ENCODE measurements around the gene CCDC78. TPM values are rescaled to one million over a fixed set of nuclear protein-coding genes. Genes with fewer than 3 reads are reported as not detected.
"Not testable (repeated sequence)": the region's sequence is repeated elsewhere in the genome, so short reads cannot be mapped to it uniquely, and the experiment has no call there.

Gene CCDC78
- total RNA-seq, 1 donor, result 2.2 TPM

DNA sequence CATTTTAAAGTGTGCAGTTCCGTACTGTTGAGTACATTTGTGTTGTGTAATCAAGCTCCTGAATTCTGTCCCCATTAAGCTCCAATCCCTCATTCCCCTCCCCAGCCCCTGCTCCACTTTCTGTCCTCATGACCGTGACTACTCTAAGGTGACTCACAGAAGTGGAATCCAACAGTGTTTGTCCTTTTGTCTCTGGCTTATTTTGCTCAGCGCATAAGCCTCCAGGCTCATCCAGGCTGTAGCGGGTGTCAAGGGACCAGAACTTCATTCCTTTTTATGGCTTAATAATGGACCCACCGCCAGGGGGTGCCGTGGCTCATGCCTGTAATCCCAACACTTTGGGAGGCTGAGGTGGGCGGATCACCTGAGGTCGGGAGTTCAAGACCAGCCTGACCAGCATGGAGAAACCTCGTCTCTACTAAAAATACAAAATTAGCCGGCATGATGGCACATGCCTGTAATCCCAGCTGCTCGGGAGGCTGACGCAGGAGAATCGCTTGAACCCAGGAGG lies 13.4 kb downstream of the CCDC78 start:
- H3K36me3 ChIP-seq (ENCODE audit: insufficient read depth, low read length); H3K27ac ChIP-seq (ENCODE audit: low read depth, low read length); H2AFZ ChIP-seq (ENCODE audit: low read length); H3K4me3 ChIP-seq (ENCODE audit: insufficient read depth, low read length); H3K79me2 ChIP-seq (ENCODE audit: insufficient read depth, low read length); H3K9me3 ChIP-seq (ENCODE audit: low read depth, low read length); H4K20me1 ChIP-seq (ENCODE audit: insufficient read depth, low read length): not testable (repeated sequence)
- peaks cover 18% of the 10 kb centered on the region for H3K4me1 ChIP-seq (ENCODE audit: insufficient read depth, low read length)
- TF ChIP-seq, protein P1, sequence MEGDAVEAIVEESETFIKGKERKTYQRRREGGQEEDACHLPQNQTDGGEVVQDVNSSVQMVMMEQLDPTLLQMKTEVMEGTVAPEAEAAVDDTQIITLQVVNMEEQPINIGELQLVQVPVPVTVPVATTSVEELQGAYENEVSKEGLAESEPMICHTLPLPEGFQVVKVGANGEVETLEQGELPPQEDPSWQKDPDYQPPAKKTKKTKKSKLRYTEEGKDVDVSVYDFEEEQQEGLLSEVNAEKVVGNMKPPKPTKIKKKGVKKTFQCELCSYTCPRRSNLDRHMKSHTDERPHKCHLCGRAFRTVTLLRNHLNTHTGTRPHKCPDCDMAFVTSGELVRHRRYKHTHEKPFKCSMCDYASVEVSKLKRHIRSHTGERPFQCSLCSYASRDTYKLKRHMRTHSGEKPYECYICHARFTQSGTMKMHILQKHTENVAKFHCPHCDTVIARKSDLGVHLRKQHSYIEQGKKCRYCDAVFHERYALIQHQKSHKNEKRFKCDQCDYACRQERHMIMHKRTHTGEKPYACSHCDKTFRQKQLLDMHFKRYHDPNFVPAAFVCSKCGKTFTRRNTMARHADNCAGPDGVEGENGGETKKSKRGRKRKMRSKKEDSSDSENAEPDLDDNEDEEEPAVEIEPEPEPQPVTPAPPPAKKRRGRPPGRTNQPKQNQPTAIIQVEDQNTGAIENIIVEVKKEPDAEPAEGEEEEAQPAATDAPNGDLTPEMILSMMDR (IDR thresholded peaks at IDR 0.05; ENCODE audit: extremely low read depth, low read depth, low read length), result peak; percentile 56
- DNase-seq (ENCODE audit: insufficient read length, low spot score, missing footprints), result peak; percentile 98
- H3K4me2 ChIP-seq (ENCODE audit: insufficient read depth, low read length), result peak overlapping the region; percentile 3
- peaks cover 24% of the 10 kb centered on the region for H3K27me3 ChIP-seq (ENCODE audit: insufficient read depth, low read length)

DNA sequence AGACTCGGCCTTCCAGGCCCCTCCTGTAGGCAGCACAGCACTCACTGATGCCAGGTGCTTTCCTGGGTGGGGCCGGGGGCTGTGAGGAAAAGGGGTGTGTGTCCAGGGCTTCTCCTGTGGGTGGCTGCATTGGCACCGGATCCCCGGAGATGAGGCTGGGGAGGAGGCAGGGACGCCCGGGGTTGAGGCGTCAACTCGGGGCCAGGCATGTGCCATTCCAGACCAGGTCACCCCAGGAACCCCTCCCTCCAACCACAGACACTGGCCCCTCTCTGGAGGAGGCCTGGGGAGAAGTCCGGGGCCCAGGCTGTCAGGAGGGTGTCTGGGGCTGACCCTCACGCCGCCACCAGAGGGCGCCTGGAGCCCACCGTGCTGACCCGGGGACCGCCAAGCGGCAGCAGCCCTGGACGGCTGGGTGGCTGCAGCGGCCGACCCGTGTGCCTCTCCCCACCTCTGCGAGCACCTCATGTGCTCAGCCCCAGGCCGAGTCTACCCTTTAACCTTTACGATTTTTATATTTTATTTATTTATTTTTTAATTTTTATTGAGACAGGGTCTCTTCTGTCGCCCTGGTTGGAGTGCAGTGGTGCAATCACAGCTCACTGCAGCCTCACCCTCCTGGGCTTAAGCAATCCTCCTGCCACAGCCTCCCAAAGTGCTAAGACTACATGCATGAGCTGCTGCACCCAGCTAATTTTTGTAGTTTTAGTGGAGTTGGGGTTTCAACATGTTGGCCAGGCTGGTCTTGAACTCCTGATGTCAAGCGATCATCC lies 14.5 kb downstream of the CCDC78 start:
- TF ChIP-seq, protein P1 (IDR thresholded peaks at IDR 0.05; ENCODE audit: extremely low read depth, low read depth, low read length), result peak; percentile 82
- DNase-seq (ENCODE audit: insufficient read length, low spot score, missing footprints), result peak; percentile 100
- Histone ChIP-seq H3K4me1 (ENCODE audit: insufficient read depth, low read length) (peaks cover 18% of the 10 kb centered on the region), H3K36me3 (ENCODE audit: insufficient read depth, low read length) (no peaks in the 10 kb centered on the region), H3K4me3 (ENCODE audit: insufficient read depth, low read length) (no peak overlapping the region), H3K9me3 (ENCODE audit: low read depth, low read length) (no peaks in the 10 kb centered on the region), H2AFZ (ENCODE audit: low read length) (no peak overlapping the region), H3K27ac (ENCODE audit: low read depth, low read length) (no peak overlapping the region), H3K79me2 (ENCODE audit: insufficient read depth, low read length) (peaks cover 6% of the 10 kb centered on the region), H3K4me2 (ENCODE audit: insufficient read depth, low read length) (no peak overlapping the region), H4K20me1 (ENCODE audit: insufficient read depth, low read length) (peaks cover 9% of the 10 kb centered on the region), H3K27me3 (ENCODE audit: insufficient read depth, low read length) (peaks cover 31% of the 10 kb centered on the region)

DNA sequence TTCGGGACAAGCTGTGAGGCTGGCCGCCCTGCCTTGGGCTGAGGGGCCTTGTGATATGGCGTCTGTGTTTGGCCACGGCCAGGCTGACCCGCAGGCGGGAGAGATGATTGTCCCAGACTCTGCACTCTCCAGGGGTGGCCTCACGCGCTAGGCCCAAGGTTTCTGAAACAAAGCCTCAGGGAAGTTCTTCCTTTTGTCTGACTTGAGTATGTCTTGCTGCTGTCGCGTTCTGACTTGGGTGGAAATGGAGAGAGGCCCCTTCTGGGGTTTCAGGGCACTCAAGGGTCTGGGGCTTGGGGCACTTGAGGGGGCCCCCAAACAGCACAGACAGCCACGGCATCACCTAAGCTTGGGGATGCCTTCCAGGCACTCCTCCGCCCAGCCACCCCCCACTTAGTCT lies 15.2 kb downstream of the CCDC78 start:
- H4K20me1 ChIP-seq (ENCODE audit: insufficient read depth, low read length), result peaks cover 4% of the 10 kb centered on the region
- TF ChIP-seq, protein P1 (IDR thresholded peaks at IDR 0.05; ENCODE audit: extremely low read depth, low read depth, low read length), result no peak
- no peaks in the 10 kb centered on the region for H3K79me2 ChIP-seq (ENCODE audit: insufficient read depth, low read length)
- no peak overlapping the region for H2AFZ ChIP-seq (ENCODE audit: low read length)
- H3K36me3 ChIP-seq (ENCODE audit: insufficient read depth, low read length), result no peaks in the 10 kb centered on the region
- peaks cover 36% of the 10 kb centered on the region for H3K27me3 ChIP-seq (ENCODE audit: insufficient read depth, low read length)
- H3K4me2 ChIP-seq (ENCODE audit: insufficient read depth, low read length), result no peak overlapping the region
- H3K4me1 ChIP-seq (ENCODE audit: insufficient read depth, low read length), result peaks cover 13% of the 10 kb centered on the region
- no peak overlapping the region for H3K4me3 ChIP-seq (ENCODE audit: insufficient read depth, low read length)
- no peaks in the 10 kb centered on the region for H3K9me3 ChIP-seq (ENCODE audit: low read depth, low read length)
- no peak overlapping the region for H3K27ac ChIP-seq (ENCODE audit: low read depth, low read length)
- no peak for DNase-seq (ENCODE audit: insufficient read length, low spot score, missing footprints)

DNA sequence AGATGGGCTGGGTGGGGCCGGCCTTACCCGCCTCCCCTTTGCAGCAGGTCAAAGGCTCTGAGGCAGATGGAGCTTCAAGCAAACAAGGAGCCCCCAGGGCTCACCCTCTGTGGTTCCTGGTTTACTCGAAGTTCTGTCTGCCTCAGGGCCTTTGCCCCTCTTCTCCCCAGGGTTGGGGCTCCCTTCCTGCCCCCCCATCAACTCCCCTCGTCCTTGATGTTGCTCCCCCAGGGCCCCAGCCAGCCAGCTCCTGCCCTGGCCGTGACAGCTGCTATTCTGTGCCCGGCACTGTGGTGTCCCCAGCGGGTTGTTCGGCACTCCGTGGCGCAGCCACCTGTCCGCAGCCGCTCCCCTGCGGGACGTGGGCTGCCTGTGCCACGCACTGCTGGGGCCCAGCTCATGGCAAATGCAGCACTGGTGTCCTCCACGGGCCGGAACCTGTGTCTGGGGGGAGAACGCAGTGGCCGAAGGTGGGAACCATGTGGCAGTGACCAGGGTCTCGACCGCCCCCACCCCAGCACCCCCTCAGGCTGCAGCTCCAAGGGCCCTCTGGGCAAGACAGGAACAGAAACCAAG lies 15.7 kb downstream of the CCDC78 start:
- H2AFZ ChIP-seq (ENCODE audit: low read length), result no peak overlapping the region
- H3K4me3 ChIP-seq (ENCODE audit: insufficient read depth, low read length), result no peak overlapping the region
- no peak overlapping the region for H3K4me2 ChIP-seq (ENCODE audit: insufficient read depth, low read length)
- H3K9me3 ChIP-seq (ENCODE audit: low read depth, low read length), result no peaks in the 10 kb centered on the region
- no peaks in the 10 kb centered on the region for H3K79me2 ChIP-seq (ENCODE audit: insufficient read depth, low read length)
- no peaks in the 10 kb centered on the region for H3K36me3 ChIP-seq (ENCODE audit: insufficient read depth, low read length)
- TF ChIP-seq, protein P1 (IDR thresholded peaks at IDR 0.05; ENCODE audit: extremely low read depth, low read depth, low read length), result no peak
- no peak for DNase-seq (ENCODE audit: insufficient read length, low spot score, missing footprints)
- H3K27me3 ChIP-seq (ENCODE audit: insufficient read depth, low read length), result peaks cover 36% of the 10 kb centered on the region
- H4K20me1 ChIP-seq (ENCODE audit: insufficient read depth, low read length), result peaks cover 4% of the 10 kb centered on the region
- H3K27ac ChIP-seq (ENCODE audit: low read depth, low read length), result no peak overlapping the region
- H3K4me1 ChIP-seq (ENCODE audit: insufficient read depth, low read length), result peaks cover 9% of the 10 kb centered on the region
